ENCODE measurements around the gene SLC25A44.

DNA sequence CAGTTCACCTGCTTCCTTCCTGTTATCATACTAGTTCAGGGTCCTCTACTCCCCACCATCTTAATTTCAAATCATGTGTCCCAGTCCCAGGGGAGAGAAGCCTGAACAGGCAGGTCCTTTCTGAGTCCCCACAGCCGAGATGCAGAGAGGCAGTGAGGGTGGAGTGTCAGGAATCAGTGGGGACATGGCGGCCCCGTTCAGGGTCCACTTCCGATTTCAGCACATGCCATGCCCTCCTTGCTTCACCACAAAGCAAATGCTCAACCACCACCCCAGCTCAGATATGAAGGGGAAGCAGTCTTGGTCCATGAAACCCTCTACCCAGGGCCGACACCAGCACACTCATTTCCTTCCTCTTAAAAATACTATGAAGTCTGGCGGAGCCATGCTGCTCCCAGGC is 45.7 kb upstream of the SLC25A44 start:
- TF ChIP-seq EZH2 (IDR thresholded peaks at IDR 0.05; ENCODE audit: insufficient read depth, poor library complexity, severe bottlenecking) = no peak
- no peak for TF ChIP-seq EZH2phosphoT487 (IDR thresholded peaks at IDR 0.05; ENCODE audit: insufficient read depth, low read depth)
